Subcutaneous abdominal adipose tissue (tissue), 5 donors: ENCODE results near the gene RNF114.
"Not testable (repeated sequence)": the region's sequence is repeated elsewhere in the genome, so short reads cannot be mapped to it uniquely, and the experiment has no call there.

Source experiments
- H3K27ac ChIP-seq: one replicate; pipeline ENCODE4 v1.7.0; 2013; ENCODE audit warnings: low read depth, mild to moderate bottlenecking, inconsistent platforms, low read length, moderate library complexity
- H3K27me3 ChIP-seq, 5 donors: one replicate each; pipeline ENCODE4 v1.7.0; 2013; ENCODE audit warnings: low read length in 5 of 5, inconsistent platforms in 1 of 5; ENCODE audit not compliant: control insufficient read depth in 5 of 5, insufficient read depth in 4 of 5
- H3K36me3 ChIP-seq, 5 donors: one replicate each; pipeline ENCODE4 v1.7.0; 2013; ENCODE audit warnings: low read length in 5 of 5; ENCODE audit not compliant: control insufficient read depth in 5 of 5, insufficient read depth in 5 of 5
- H3K4me1 ChIP-seq, 5 donors: one replicate each; pipeline ENCODE4 v1.7.0; 2013; ENCODE audit warnings: low read length in 5 of 5, mild to moderate bottlenecking in 3 of 5, moderate library complexity in 1 of 5; ENCODE audit not compliant: control insufficient read depth in 5 of 5, insufficient read depth in 5 of 5
- H3K4me3 ChIP-seq, 5 donors: one replicate each; pipeline ENCODE4 v1.7.0; 2013; ENCODE audit warnings: low read length in 5 of 5, low read depth in 1 of 5
- H3K9ac ChIP-seq, 5 donors: one replicate each; pipeline ENCODE4 v1.7.0; 2013; ENCODE audit warnings: low read length in 5 of 5, mild to moderate bottlenecking in 4 of 5, moderate library complexity in 3 of 5
- H3K9me3 ChIP-seq, 5 donors: one replicate each; pipeline ENCODE4 v1.7.0; 2013; ENCODE audit warnings: low read length in 5 of 5; ENCODE audit not compliant: control insufficient read depth in 5 of 5
- donor health status: healthy.
- donor health status: healthy.
- donor health status: healthy.
- donor health status: healthy.
- donor health status: healthy.

The RNF114 gene

GRCh38 chr20:49945306-49945700, 9.1 kb downstream of the RNF114 start:
- no peaks in the 10 kb centered on the region for H3K9me3 ChIP-seq
- no peaks in the 10 kb centered on the region for H3K27me3 ChIP-seq
- no peak overlapping the region for H3K4me3 ChIP-seq
- H3K9ac ChIP-seq = no peak overlapping the region
- H3K4me1 ChIP-seq = peaks cover 0 to 9% (median 0%) of the 10 kb centered on the region in 5 donors
- H3K36me3 ChIP-seq = peaks cover 21 to 77% (median 60%) of the 10 kb centered on the region in 5 donors
- H3K27ac ChIP-seq = no peak overlapping the region

DNA sequence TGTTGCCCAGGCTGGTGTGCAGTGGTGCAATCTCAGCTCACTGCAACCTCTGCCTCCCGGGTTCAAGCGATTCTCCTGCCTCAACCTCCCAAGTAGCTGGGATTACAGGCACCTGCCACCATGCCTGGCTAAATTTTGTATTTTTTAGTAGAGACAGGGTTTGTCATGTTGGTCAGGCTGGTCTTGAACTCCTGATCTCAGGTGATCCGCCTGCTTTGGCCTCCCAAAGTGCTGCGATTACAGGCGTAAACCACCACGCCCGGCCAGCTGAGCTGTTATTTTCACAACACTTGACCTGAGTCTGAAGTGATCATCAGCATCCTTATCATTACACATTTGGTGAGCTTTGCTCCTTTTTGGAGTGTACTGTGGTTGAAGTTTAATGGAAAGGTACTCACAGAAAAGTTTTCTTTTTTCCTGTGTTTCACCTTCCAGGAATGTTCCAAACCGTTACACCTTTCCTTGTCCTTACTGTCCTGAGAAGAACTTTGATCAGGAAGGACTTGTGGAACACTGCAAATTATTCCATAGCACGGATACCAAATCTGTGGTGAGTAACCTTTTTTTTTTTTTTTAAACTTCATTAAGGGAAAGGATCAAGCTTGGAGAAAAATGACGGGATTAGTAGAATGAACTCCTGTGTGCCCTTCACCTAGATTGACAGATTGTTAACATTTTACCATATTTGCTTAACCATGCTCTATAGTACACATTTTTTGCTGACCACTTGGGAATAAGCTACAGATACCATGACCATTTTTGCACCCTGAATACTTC, 9.7 kb downstream of the RNF114 start:
- Histone ChIP-seq H3K9ac (no peak overlapping the region), H3K27me3 (no peaks in the 10 kb centered on the region), H3K9me3 (no peaks in the 10 kb centered on the region), H3K4me3 (no peak overlapping the region), H3K27ac (no peak overlapping the region), H3K4me1 (peaks cover 0 to 8% (median 0%) of the 10 kb centered on the region in 5 donors), H3K36me3 (peaks cover 23 to 81% (median 66%) of the 10 kb centered on the region in 5 donors)

DNA sequence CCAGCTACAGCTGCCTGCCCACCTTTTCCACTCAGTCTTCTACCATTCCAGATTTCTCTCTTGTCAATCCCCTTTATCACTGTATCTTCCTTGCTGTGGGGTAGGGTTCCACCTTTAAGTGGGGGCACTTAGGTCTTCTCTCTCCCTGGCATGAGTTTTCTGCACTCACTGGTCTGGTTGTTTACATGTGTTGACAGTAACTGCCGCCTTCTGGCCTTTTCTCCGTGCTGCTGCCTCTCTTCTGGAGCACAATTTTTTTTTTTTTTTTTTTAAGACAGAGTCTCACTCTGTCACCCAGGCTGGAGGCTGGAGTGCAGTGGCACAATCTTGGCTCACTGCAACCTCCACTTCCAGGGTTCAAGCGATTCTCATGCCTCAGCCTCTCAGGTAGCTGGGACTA, 12.0 kb downstream of the RNF114 start:
- H3K27me3 ChIP-seq = no peaks in the 10 kb centered on the region
- no peaks in the 10 kb centered on the region for H3K9me3 ChIP-seq
- H3K36me3 ChIP-seq = peaks cover 31 to 82% (median 72%) of the 10 kb centered on the region in 5 donors
- peaks cover 0 to 3% (median 0%) of the 10 kb centered on the region in 5 donors for H3K4me1 ChIP-seq
- no peak overlapping the region for H3K4me3 ChIP-seq
- H3K27ac ChIP-seq = no peak overlapping the region
- no peak overlapping the region for H3K9ac ChIP-seq

DNA sequence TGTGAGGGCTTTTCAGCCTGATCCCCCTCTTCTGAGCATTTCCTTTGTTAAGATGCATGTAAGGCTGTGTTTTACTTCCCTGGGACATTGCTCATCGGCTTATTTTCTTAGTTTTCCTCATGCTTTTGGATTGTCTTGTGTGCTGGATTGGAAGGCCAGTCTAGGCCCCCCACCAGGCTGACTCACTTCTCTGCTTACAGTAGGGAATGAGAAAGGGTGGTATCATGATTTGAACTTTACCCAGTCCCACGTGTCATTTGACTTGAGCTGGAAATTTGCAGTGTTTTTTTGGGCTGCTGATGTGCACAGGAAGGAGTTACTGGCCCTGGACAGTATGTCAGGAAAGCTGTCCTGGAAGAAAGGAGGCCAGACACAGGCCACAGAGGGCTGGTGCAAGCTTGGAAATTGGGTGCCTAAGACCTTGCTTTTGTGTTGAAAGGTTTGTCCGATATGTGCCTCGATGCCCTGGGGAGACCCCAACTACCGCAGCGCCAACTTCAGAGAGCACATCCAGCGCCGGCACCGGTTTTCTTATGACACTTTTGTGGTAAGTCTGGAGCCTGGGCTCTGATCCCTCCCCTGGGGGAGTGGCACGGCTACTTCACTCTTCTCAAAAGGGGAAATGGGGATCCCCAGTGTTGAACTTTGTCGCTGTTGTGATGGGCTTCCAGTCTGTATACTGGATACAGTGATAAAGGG, 12.8 kb downstream of the RNF114 start:
- Histone ChIP-seq H3K27ac (no peak overlapping the region), H3K9me3 (no peaks in the 10 kb centered on the region), H3K4me1 (peaks cover 0 to 3% (median 0%) of the 10 kb centered on the region in 5 donors), H3K36me3 (peaks cover 36 to 88% (median 78%) of the 10 kb centered on the region in 5 donors), H3K9ac (no peak overlapping the region), H3K27me3 (no peaks in the 10 kb centered on the region), H3K4me3 (no peak overlapping the region)

GRCh38 chr20:49951151-49951550, 15.0 kb downstream of the RNF114 start:
- no peaks in the 10 kb centered on the region for H3K4me1 ChIP-seq
- H3K27me3 ChIP-seq = no peaks in the 10 kb centered on the region
- H3K36me3 ChIP-seq = peaks cover 30 to 91% (median 80%) of the 10 kb centered on the region in 5 donors
- no peak overlapping the region for H3K27ac ChIP-seq
- H3K9ac ChIP-seq = no peak overlapping the region
- H3K4me3 ChIP-seq = no peak overlapping the region
- H3K9me3 ChIP-seq = no peaks in the 10 kb centered on the region

DNA sequence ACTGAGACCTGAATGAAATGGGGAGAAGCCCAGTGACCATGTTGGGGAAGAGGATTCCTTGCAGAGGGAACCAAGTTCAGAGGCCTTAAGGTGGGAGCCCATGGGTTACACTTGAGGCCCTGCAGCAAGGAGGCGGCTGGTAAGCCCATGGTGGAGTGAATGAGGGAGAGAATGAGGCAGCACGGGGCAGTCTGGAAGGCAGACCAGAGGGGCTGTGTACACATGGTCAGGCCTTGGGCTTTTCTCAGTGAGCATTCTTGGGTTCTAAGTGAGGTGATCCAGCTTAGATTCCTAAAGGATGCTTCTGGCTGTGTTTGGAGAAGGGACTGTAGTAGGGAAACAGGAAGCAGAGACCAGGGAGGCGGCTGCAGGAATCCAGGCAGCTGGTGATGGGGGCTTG, 19.0 kb downstream of the RNF114 start:
- Histone ChIP-seq H3K9ac (no peak overlapping the region), H3K4me3 (no peak overlapping the region), H3K27ac (no peak overlapping the region), H3K27me3 (no peaks in the 10 kb centered on the region), H3K36me3 (peaks cover 22 to 84% (median 67%) of the 10 kb centered on the region in 5 donors), H3K4me1 (no peaks in the 10 kb centered on the region), H3K9me3 (no peaks in the 10 kb centered on the region)

DNA sequence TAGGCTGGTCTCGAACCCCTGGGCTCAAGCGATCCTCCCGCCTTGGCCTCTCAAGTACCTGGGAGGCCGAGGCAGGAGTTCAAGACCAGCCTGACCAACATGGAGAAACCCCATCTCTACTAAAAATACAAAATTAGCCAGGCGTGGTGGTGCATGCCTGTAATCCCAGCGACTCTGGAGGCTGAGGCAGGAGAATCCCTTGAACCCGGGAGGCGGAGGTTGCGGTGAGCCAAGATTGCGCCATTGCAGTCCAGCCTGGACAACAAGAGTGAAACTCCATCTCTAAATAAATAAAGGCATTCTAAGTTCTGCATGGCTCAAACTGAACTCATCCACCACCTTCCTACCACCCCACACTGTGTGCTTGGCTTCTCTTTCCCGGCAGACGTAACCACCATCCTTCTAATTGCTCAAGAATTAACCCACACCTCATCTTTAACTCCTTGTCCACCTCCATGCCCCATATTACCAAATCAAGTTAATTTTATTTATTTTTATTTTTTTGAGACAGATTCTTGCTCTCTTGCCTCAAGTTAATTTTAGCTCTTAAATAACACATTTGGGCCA, 19.7 kb downstream of the RNF114 start:
- not testable (repeated sequence) for H3K4me3 ChIP-seq, H3K4me1 ChIP-seq, H3K27ac ChIP-seq, H3K27me3 ChIP-seq, H3K9me3 ChIP-seq, H3K9ac ChIP-seq
- peaks cover 20 to 77% (median 60%) of the 10 kb centered on the region in 5 donors for H3K36me3 ChIP-seq

DNA sequence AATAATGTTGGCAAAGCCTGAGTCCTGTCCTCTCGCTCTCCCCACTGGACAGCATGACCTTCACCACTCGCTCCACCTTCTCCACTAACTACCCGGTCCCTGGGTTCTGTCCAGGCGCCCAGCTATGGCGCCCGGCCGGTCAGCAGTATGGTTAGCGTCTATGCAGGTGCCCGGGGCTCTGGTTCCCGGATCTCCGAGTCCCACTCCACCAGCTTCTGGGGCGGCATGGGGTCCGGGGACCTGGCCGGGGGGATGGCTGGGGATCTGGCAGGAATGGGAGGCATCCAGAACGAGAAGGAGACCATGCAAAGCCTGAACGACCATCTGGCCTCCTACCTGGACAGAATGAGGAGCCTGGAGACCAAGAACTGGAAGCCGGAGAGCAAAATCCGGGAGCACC, 20.5 kb downstream of the RNF114 start:
- Histone ChIP-seq H3K9ac (no peak overlapping the region), H3K27me3 (no peaks in the 10 kb centered on the region), H3K9me3 (no peaks in the 10 kb centered on the region), H3K36me3 (peaks cover 15 to 70% (median 54%) of the 10 kb centered on the region in 5 donors), H3K4me1 (no peaks in the 10 kb centered on the region), H3K4me3 (no peak overlapping the region), H3K27ac (no peak overlapping the region)

- not testable (repeated sequence) for H3K27me3 ChIP-seq, H3K9ac ChIP-seq, H3K9me3 ChIP-seq, H3K4me1 ChIP-seq, H3K4me3 ChIP-seq, H3K27ac ChIP-seq
- H3K36me3 ChIP-seq = peaks cover 15 to 64% (median 48%) of the 10 kb centered on the region in 5 donors
These were observed 21.1 kb downstream of the RNF114 start for GRCh38 chr20:49957089-49957938.
